Thymus (tissue), 11 donors: Measurements from ENCODE around the gene SERTM1. TPM values are rescaled to one million over a fixed set of nuclear protein-coding genes. Genes with fewer than 3 reads are reported as not detected.

Experiments
- DNase-seq, 9 donors: peaks; one replicate each; pipeline ENCODE4 v3.0.0-alpha.2; 2013; ENCODE audit warnings: low spot score in 9 of 9, low read depth in 6 of 9, missing footprints in 1 of 9
- H3K27ac ChIP-seq, 2 donors: one replicate each; pipeline ENCODE4 v1.5.1; 2013; ENCODE audit warnings: control low read depth in 1 of 2, low read depth in 1 of 2, low read length in 1 of 2, mild to moderate bottlenecking in 1 of 2, moderate library complexity in 1 of 2
- H3K27me3 ChIP-seq, 2 donors: one replicate each; pipeline ENCODE4 v1.5.1; 2013; ENCODE audit warnings: low read length in 1 of 2; ENCODE audit not compliant: control insufficient read depth in 2 of 2, insufficient read depth in 1 of 2
- H3K36me3 ChIP-seq, 2 donors: one replicate each; pipeline ENCODE4 v1.5.1; 2013; ENCODE audit warnings: low read length in 1 of 2, mild to moderate bottlenecking in 1 of 2, moderate library complexity in 1 of 2; ENCODE audit not compliant: control insufficient read depth in 2 of 2, insufficient read depth in 2 of 2
- H3K4me1 ChIP-seq, 2 donors: one replicate each; pipeline ENCODE4 v1.5.1; 2013; ENCODE audit warnings: low read length in 2 of 2; ENCODE audit not compliant: control insufficient read depth in 2 of 2, insufficient read depth in 2 of 2
- H3K4me3 ChIP-seq, 2 donors: one replicate each; pipeline ENCODE4 v1.5.1; 2013; ENCODE audit warnings: low read length in 2 of 2, control low read depth in 1 of 2, mild to moderate bottlenecking in 1 of 2
- H3K9me3 ChIP-seq, 2 donors: one replicate each; pipeline ENCODE4 v1.5.1; 2013; ENCODE audit warnings: low read length in 1 of 2, mild to moderate bottlenecking in 1 of 2; ENCODE audit not compliant: control insufficient read depth in 2 of 2, insufficient read depth in 1 of 2
- WGBS: extraction: QIAGEN DNeasy Blood & Tissue Kit; methylation state at CpG from one replicate; pipeline ENCODE4 v1.1.7; 2013; 5-methylcytosine and 5-hydroxymethylcytosine counted together
- polyA plus RNA-seq: library from polyadenylated mRNA; stranded (reverse); fragments of 200-250 nt; gene quantifications from one replicate; pipeline ENCODE4 v1.2.3, GENCODE V29; 2013
- total RNA-seq: library from RNA; stranded (reverse); fragments of 120-200 nt; gene quantifications from one replicate; pipeline ENCODE4 v1.2.4, GENCODE V29; 2013
- donor health status: healthy.

The SERTM1 gene
- total and polyA plus RNA-seq, 2 donors = 0.07 to 0.09 TPM

- peaks cover 6 to 7% of the 10 kb centered on the region in 2 donors for H3K27me3 ChIP-seq
- no peak for DNase-seq
- no peak overlapping the region for H3K27ac ChIP-seq
- peaks cover 0 to 1% of the 10 kb centered on the region in 2 donors for H3K9me3 ChIP-seq
- no peaks in the 10 kb centered on the region for H3K36me3 ChIP-seq
- H3K4me1 ChIP-seq = no peaks in the 10 kb centered on the region
- WGBS = 52% methylated on average over 2 of the region's 2 CpGs
- no peak overlapping the region for H3K4me3 ChIP-seq
Measured at GRCh38 chr13:36668316-36668715, 5.5 kb upstream of the SERTM1 start.

DNA sequence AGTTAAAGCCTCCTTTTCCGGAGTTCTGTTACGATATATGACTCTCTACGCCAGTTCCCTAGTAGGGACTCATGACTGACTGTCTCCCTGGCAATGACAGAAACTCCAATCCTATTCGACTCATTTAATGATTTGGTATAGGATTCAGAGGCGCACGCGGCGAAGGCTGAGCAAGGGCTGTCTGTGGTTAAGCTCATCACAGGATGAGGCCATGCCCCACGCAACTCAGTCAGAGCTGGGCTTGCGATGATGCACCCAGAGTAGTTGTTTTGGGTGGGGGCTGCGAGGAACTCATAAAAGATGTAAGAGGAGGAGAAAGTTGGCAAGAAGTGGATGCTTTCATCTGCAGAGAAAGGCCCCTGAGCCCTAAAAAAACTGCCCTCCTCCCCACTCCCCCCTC, 468 bp upstream of the SERTM1 start:
- Histone ChIP-seq H3K27me3 (peaks cover 18 to 37% of the 10 kb centered on the region in 2 donors), H3K9me3 (peaks cover 0 to 2% of the 10 kb centered on the region in 2 donors), H3K27ac (no peak overlapping the region), H3K36me3 (no peaks in the 10 kb centered on the region), H3K4me3 (no peak overlapping the region), H3K4me1 (no peaks in the 10 kb centered on the region)
- no peak for DNase-seq
- WGBS = 65% methylated on average over 11 of the region's 11 CpGs

GRCh38 chr13:36674337-36675212, 755 bp downstream of the SERTM1 start:
- Histone ChIP-seq H3K9me3 (peaks cover 0 to 2% of the 10 kb centered on the region in 2 donors), H3K27me3 (peaks cover 18 to 37% of the 10 kb centered on the region in 2 donors), H3K27ac (no peak overlapping the region), H3K36me3 (no peaks in the 10 kb centered on the region), H3K4me1 (no peaks in the 10 kb centered on the region), H3K4me3 (no peak overlapping the region)
- 13% methylated on average over 33 of the region's 33 CpGs for WGBS
- DNase-seq = no peak

DNA sequence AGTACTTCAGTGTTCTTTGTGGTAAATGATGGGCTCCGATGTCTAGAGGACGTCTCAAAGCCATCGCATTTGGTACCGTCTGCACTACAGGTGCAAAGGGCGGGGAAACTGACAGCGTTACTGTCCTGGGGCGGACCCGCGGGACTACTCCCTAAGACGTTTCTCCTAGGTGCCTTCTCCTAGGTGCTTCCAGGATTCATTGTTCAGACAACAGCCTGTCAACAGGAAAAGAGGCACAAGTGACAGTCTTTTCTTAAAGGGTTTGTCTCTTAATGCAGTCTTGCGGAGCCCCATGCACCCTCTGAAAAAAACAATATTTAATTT, 1.4 kb downstream of the SERTM1 start:
- Histone ChIP-seq H3K36me3 (no peaks in the 10 kb centered on the region), H3K4me1 (no peaks in the 10 kb centered on the region), H3K4me3 (no peak overlapping the region), H3K27me3 (peaks cover 18 to 37% of the 10 kb centered on the region in 2 donors), H3K9me3 (peaks cover 0 to 2% of the 10 kb centered on the region in 2 donors), H3K27ac (no peak overlapping the region)
- 49% methylated on average over 11 of the region's 11 CpGs for WGBS
- no peak for DNase-seq

DNA sequence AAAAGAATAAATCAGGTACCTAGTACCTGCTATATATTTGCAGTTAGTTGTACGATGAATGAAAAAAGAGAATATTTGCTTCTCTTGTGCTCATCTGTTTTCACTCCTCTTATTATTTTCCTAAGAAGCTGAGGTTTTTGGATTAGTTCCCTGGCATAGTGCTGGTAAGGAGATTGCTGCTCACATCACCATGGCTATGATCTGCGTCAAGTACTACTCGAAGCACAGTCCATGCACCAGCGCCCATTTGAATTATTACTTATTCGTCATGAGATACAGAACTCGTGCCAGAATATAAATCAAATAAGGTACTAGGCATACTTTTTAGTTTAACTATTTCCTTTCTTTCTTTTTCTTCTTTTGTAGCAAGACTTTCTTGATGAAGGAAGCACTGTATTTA, 7.1 kb downstream of the SERTM1 start:
- no peaks in the 10 kb centered on the region for H3K36me3 ChIP-seq
- no peak overlapping the region for H3K27ac ChIP-seq
- no peak for DNase-seq

DNA sequence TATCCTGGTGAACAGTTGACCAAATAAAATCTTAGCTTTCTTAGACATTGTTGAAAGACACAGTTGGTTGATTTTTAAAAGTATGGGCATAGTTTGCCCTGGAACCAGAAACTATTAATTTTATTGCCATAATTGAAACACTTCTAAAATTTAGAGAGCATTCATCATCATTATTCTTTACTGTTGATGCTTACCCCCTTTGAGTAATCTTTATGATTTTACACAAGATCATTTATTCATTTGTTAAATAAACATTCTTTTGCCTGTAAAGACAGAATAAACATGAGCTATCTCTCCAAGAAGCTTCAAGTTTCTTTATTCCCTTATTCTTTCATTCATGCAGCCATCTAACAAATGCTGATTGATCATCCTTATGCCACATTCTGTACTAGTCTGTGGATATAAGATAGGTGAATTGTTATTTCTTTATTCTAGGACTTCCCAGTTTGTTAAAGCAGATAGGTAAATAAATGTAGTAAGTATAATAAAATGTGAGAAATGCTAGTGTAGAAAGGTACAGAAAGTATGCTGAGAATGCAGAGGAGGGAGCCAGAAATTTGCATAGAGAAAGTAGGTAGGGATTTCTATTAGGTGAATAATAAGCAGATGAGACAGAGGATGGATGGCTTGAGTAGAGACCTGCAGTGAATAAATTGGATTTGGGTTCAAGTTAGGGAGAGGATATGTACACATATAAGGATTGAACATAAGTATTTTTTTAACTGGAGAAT, 8.2 kb downstream of the SERTM1 start:
- no peaks in the 10 kb centered on the region for H3K27me3 ChIP-seq

More for the DNA sequence above, 7.1 kb downstream of the SERTM1 start:
- 81% methylated on average over 6 of the region's 6 CpGs for WGBS
- Histone ChIP-seq H3K27me3 (peaks cover 0 to 4% of the 10 kb centered on the region in 2 donors), H3K4me1 (no peaks in the 10 kb centered on the region), H3K9me3 (no peaks in the 10 kb centered on the region), H3K4me3 (no peak overlapping the region)

GRCh38 chr13:36683701-36684100, 9.9 kb downstream of the SERTM1 start:
- no peaks in the 10 kb centered on the region for H3K9me3 ChIP-seq
- DNase-seq = no peak
- H3K4me1 ChIP-seq = no peaks in the 10 kb centered on the region
- H3K27me3 ChIP-seq = no peaks in the 10 kb centered on the region
- H3K36me3 ChIP-seq = no peaks in the 10 kb centered on the region
- H3K4me3 ChIP-seq = no peak overlapping the region
- 96% methylated on average over 6 of the region's 6 CpGs for WGBS
- H3K27ac ChIP-seq = no peak overlapping the region

More for the DNA sequence above, 8.2 kb downstream of the SERTM1 start:
- no peak overlapping the region for H3K27ac ChIP-seq
- H3K4me3 ChIP-seq = no peak overlapping the region
- H3K36me3 ChIP-seq = no peaks in the 10 kb centered on the region
- no peaks in the 10 kb centered on the region for H3K9me3 ChIP-seq
- no peaks in the 10 kb centered on the region for H3K4me1 ChIP-seq
- no peak for DNase-seq

DNA sequence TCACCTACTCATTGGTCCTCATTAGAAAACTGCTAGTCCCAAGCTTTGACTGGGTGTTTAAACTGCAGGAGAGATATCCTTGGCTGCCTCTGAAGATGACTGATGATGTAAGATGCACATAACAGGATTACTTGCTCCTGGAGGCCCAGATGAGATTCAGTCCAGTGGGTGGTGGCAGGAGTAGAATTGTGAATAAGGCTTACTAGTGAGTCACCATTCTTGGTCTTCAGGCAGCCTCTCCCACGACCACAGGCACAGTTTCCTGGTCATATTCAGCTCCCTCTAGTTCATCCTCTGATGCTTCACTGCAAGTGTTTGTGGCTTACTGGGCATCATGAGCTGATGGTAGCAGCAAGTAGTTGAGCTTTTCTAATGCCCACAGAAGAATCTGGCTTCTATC, 12.1 kb downstream of the SERTM1 start:
- Histone ChIP-seq H3K4me1 (no peaks in the 10 kb centered on the region), H3K9me3 (no peaks in the 10 kb centered on the region), H3K27me3 (no peaks in the 10 kb centered on the region), H3K36me3 (no peaks in the 10 kb centered on the region), H3K4me3 (no peak overlapping the region), H3K27ac (no peak overlapping the region)
- 70% methylated on average over 1 of the region's 1 CpG for WGBS
- DNase-seq = no peak

DNA sequence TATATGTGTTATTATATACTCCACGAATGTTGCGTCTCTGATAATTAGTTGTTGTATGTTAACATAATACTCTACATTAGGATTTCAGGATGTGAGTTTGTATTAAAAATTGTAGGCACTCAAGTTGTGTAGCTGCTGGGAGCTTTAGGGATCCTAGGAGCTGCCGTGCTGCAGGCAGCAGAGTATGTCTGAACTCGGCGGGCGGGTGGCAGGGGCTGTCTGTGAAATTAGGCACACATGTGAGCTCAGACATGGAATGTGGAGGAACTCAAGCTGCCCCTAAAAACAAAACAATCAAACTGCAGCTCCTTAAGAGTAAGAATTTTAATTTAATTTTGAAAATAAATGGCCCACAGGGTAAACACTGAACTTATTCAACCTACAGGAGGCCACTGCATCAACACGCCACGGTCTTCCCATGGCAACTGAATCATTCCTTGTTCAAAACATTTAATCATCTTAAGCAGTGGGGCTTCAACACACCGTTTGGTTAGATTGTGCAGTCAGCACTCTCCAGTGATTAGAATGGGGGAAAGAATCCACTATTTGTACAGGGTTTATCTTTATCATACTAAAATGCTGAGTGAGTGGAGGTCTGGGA, 22.7 kb downstream of the SERTM1 start:
- H3K4me3 ChIP-seq = no peak overlapping the region
- no peaks in the 10 kb centered on the region for H3K4me1 ChIP-seq
- H3K36me3 ChIP-seq = no peaks in the 10 kb centered on the region
- H3K9me3 ChIP-seq = no peaks in the 10 kb centered on the region
- no peak for DNase-seq
- H3K27me3 ChIP-seq = no peaks in the 10 kb centered on the region
- 94% methylated on average over 9 of the region's 9 CpGs for WGBS
- H3K27ac ChIP-seq = no peak overlapping the region
